HTERT RPE-1 (cell line): ENCODE measurements around the gene SNX14.
"Not testable (repeated sequence)": the region's sequence is repeated elsewhere in the genome, so short reads cannot be mapped to it uniquely, and the experiment has no call there.

ENCODE experiments used
- in situ Hi-C: fragments of 300-500 bp; cut with MboI; formaldehyde crosslinking; loops from 4 replicates; pipeline ENCODE4 v1.14.3; 2020; ENCODE audit warnings: low sequenced_read_pairs

SNX14 gene

GRCh38 chr6:85524281-85524680, 69.4 kb downstream of the SNX14 start:
- in situ Hi-C loops, result not testable (repeated sequence)

GRCh38 chr6:85516168-85516567, 77.5 kb downstream of the SNX14 start:
- in situ Hi-C loops, result no loop called here

GRCh38 chr6:85506441-85507093, 87.1 kb downstream of the SNX14 start:
- in situ Hi-C loops, result no loop called here

- in situ Hi-C loops, result no loop called here
Observed at GRCh38 chr6:85498596-85499258, 94.9 kb downstream of the SNX14 start.

GRCh38 chr6:85496856-85497255, 96.8 kb downstream of the SNX14 start:
- in situ Hi-C loops, result no loop called here

- in situ Hi-C loops, result no loop called here
Observed at GRCh38 chr6:85496009-85496579, 97.6 kb downstream of the SNX14 start.

GRCh38 chr6:85494547-85495536, 98.8 kb downstream of the SNX14 start:
- in situ Hi-C loops, result no loop called here

- in situ Hi-C loops, result no loop called here
Observed at GRCh38 chr6:85493389-85493788, 100.3 kb downstream of the SNX14 start.

- in situ Hi-C loops, result no loop called here
Observed at GRCh38 chr6:85490516-85491248, 103.0 kb downstream of the SNX14 start.

- in situ Hi-C loops, result no loop called here
Observed at GRCh38 chr6:85484948-85485347, 108.7 kb downstream of the SNX14 start.

GRCh38 chr6:85483846-85484245, 109.8 kb downstream of the SNX14 start:
- in situ Hi-C loops, result no loop called here

- in situ Hi-C loops, result no loop called here
Observed at GRCh38 chr6:85482905-85483700, 110.6 kb downstream of the SNX14 start.

GRCh38 chr6:85482206-85482904, 111.3 kb downstream of the SNX14 start:
- in situ Hi-C loops, result no loop called here

- in situ Hi-C loops, result no loop called here
Observed at GRCh38 chr6:85479208-85479607, 114.5 kb downstream of the SNX14 start.

GRCh38 chr6:85476532-85476931, 117.1 kb downstream of the SNX14 start:
- in situ Hi-C loops, result no loop called here

- in situ Hi-C loops, result no loop called here
Observed at GRCh38 chr6:85473748-85474147, 119.9 kb downstream of the SNX14 start.

GRCh38 chr6:85472744-85473143, 120.9 kb downstream of the SNX14 start:
- in situ Hi-C loops, result no loop called here

- in situ Hi-C loops, result no loop called here
Observed at GRCh38 chr6:85470023-85470410, 123.6 kb downstream of the SNX14 start.
